ENCODE measurements around the gene TMEM94.

DNA sequence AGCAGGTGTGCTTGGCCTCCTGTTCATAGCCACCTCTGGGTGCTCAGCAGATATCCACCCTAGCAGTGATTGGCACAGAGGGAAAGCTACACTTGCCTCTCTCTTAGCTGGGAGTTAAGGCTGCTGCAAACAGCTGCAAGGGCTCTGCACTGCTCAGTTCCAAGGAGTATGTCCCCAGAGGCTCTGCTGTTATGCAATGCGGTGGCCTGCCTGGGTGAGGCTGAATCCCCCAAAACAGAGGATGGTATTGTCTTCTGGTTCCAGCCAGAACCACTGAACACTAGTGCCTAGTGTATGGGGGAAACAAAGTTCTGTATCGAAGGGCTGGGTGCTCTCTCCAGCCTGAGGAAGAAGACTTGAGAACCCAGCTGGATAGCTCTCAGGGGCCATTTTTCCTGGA is 16.8 kb downstream of the TMEM94 start:
- TF ChIP-seq, protein P1, sequence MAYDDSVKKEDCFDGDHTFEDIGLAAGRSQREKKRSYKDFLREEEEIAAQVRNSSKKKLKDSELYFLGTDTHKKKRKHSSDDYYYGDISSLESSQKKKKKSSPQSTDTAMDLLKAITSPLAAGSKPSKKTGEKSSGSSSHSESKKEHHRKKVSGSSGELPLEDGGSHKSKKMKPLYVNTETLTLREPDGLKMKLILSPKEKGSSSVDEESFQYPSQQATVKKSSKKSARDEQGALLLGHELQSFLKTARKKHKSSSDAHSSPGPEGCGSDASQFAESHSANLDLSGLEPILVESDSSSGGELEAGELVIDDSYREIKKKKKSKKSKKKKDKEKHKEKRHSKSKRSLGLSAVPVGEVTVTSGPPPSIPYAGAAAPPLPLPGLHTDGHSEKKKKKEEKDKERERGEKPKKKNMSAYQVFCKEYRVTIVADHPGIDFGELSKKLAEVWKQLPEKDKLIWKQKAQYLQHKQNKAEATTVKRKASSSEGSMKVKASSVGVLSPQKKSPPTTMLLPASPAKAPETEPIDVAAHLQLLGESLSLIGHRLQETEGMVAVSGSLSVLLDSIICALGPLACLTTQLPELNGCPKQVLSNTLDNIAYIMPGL (CRISPR knock-in tag; IDR thresholded peaks at IDR 0.05; ENCODE audit: borderline replicate concordance), result no peak
- TF ChIP-seq, protein P2, sequence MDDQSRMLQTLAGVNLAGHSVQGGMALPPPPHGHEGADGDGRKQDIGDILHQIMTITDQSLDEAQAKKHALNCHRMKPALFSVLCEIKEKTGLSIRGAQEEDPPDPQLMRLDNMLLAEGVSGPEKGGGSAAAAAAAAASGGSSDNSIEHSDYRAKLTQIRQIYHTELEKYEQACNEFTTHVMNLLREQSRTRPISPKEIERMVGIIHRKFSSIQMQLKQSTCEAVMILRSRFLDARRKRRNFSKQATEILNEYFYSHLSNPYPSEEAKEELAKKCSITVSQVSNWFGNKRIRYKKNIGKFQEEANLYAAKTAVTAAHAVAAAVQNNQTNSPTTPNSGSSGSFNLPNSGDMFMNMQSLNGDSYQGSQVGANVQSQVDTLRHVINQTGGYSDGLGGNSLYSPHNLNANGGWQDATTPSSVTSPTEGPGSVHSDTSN (IDR thresholded peaks at IDR 0.05), result no peak
- TF ChIP-seq ESRRA (IDR thresholded peaks at IDR 0.05; ENCODE audit: borderline replicate concordance, low read length), result no peak
- TF ChIP-seq, protein P3, sequence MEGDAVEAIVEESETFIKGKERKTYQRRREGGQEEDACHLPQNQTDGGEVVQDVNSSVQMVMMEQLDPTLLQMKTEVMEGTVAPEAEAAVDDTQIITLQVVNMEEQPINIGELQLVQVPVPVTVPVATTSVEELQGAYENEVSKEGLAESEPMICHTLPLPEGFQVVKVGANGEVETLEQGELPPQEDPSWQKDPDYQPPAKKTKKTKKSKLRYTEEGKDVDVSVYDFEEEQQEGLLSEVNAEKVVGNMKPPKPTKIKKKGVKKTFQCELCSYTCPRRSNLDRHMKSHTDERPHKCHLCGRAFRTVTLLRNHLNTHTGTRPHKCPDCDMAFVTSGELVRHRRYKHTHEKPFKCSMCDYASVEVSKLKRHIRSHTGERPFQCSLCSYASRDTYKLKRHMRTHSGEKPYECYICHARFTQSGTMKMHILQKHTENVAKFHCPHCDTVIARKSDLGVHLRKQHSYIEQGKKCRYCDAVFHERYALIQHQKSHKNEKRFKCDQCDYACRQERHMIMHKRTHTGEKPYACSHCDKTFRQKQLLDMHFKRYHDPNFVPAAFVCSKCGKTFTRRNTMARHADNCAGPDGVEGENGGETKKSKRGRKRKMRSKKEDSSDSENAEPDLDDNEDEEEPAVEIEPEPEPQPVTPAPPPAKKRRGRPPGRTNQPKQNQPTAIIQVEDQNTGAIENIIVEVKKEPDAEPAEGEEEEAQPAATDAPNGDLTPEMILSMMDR (IDR thresholded peaks at IDR 0.05), result no peak
- no peak for TF ChIP-seq CBX2 (IDR thresholded peaks at IDR 0.05; ENCODE audit: borderline replicate concordance, low read depth)
- no peak for TF ChIP-seq MAFK (IDR thresholded peaks at IDR 0.05; ENCODE audit: partially characterized antibody)
- no peak for TF ChIP-seq CBX8 (IDR thresholded peaks at IDR 0.05)

Data from A549 (cell line).